HepG2 (cell line): ENCODE data around the gene NLRP6. TPM values are rescaled to one million over a fixed set of nuclear protein-coding genes. Genes with fewer than 3 reads are reported as not detected.

Experiments
- ELF1 ChIP-seq: sonication (generic); formaldehyde crosslinking; IDR thresholded peaks from 2 replicates; pipeline ENCODE4 v1.4.0; 2020; ENCODE audit warnings: missing genetic modification reagents
- GATAD1 ChIP-seq: IDR thresholded peaks from 2 replicates; pipeline ENCODE4 v1.6.1; 2016; ENCODE audit warnings: missing genetic modification reagents, missing compliant biosample characterization
- MNT ChIP-seq: fragments of 450-650 bp; IDR thresholded peaks from 2 replicates; pipeline ENCODE4 v1.6.1; 2016
- MTERF4 ChIP-seq: sonication (generic); formaldehyde crosslinking; IDR thresholded peaks from 2 replicates; pipeline ENCODE4 v1.8.0; 2023; ENCODE audit warnings: mild to moderate bottlenecking, missing genetic modification reagents
- MZF1 ChIP-seq: sonication (generic); formaldehyde crosslinking; IDR thresholded peaks from 2 replicates; pipeline ENCODE4 v1.8.1; 2023; ENCODE audit warnings: mild to moderate bottlenecking, missing genetic modification reagents, borderline replicate concordance
- NFIC ChIP-seq: IDR thresholded peaks from 2 replicates; pipeline ENCODE4 v1.6.1; 2012; ENCODE audit warnings: mild to moderate bottlenecking, low read length, inconsistent platforms
- NFKB2 ChIP-seq: sonication (generic); formaldehyde crosslinking; IDR thresholded peaks from 2 replicates; pipeline ENCODE4 v1.4.0; 2020; ENCODE audit warnings: missing genetic modification reagents, borderline replicate concordance
- NR2C2 ChIP-seq: sonication (generic); formaldehyde crosslinking; IDR thresholded peaks from 2 replicates; pipeline ENCODE4 v1.4.0; 2020; ENCODE audit warnings: missing genetic modification reagents, mild to moderate bottlenecking, moderate library complexity, borderline replicate concordance
- PREB ChIP-seq: sonication (generic); formaldehyde crosslinking; IDR thresholded peaks from 2 replicates; pipeline ENCODE4 v1.4.0; 2020; ENCODE audit warnings: missing genetic modification reagents
- RARA ChIP-seq: IDR thresholded peaks from 2 replicates; pipeline ENCODE4 v1.6.1; 2016; ENCODE audit warnings: missing genetic modification reagents, missing compliant biosample characterization
- SIX4 ChIP-seq: sonication (generic); formaldehyde crosslinking; IDR thresholded peaks from 2 replicates; pipeline ENCODE4 v1.4.0; 2020; ENCODE audit warnings: missing genetic modification reagents
- SP4 ChIP-seq: sonication (generic); formaldehyde crosslinking; IDR thresholded peaks from 2 replicates; pipeline ENCODE4 v1.8.1; 2023; ENCODE audit warnings: mild to moderate bottlenecking, missing genetic modification reagents
- SRSF9 ChIP-seq: fragments of 200-400 bp; formaldehyde crosslinking; IDR thresholded peaks from 2 replicates; pipeline ENCODE4 v1.6.1; 2018; ENCODE audit warnings: borderline replicate concordance, mild to moderate bottlenecking, low read depth, low read length; ENCODE audit not compliant: insufficient read depth, poor library complexity, severe bottlenecking
- ZBTB3 ChIP-seq: sonication (generic); formaldehyde crosslinking; IDR thresholded peaks from 2 replicates; pipeline ENCODE4 v1.4.0; 2020; ENCODE audit warnings: low read depth, mild to moderate bottlenecking, moderate library complexity, missing genetic modification reagents, borderline replicate concordance
- ZNF619 ChIP-seq: sonication (generic); formaldehyde crosslinking; IDR thresholded peaks from 2 replicates; pipeline ENCODE4 v1.4.0; 2020; ENCODE audit warnings: mild to moderate bottlenecking, missing genetic modification reagents
- ZNF749 ChIP-seq: sonication (generic); formaldehyde crosslinking; IDR thresholded peaks from 2 replicates; pipeline ENCODE4 v1.8.0; 2022; ENCODE audit warnings: mild to moderate bottlenecking, missing genetic modification reagents, moderate library complexity, borderline replicate concordance
- ZNF776 ChIP-seq: sonication (generic); formaldehyde crosslinking; IDR thresholded peaks from 2 replicates; pipeline ENCODE4 v1.4.0; 2020; ENCODE audit warnings: mild to moderate bottlenecking, missing genetic modification reagents
- polyA plus RNA-seq, 8 experiments: library from polyadenylated mRNA; depleted of rRNA in 3 of 8; stranded (reverse) in 7 of 8; unstranded in 1 of 8; fragments of >200 nt; fragmentation: Illumina TruSeq in 4 of 8; extraction: Trizol in 4 of 8; gene quantifications; 2 replicates each; pipeline versions ENCODE4 v1.2.1 to v1.2.3, GENCODE V29; 2011 to 2016; ENCODE audit warnings: low read depth in 4 of 8, missing spikeins in 1 of 8, mixed read lengths in 1 of 8; ENCODE audit not compliant: insufficient read depth in 1 of 8
- total RNA-seq, 5 experiments: library from RNA; depleted of rRNA; stranded (reverse); fragments of >200 nt; fragmentation: Illumina TruSeq; extraction: Trizol; gene quantifications; 2 replicates each; pipeline ENCODE4 v1.2.3, GENCODE V29; 2016; ENCODE audit warnings: low read depth in 1 of 5
- TF ChIP-seq, protein P1 (sequence below): sonication (generic); formaldehyde crosslinking; IDR thresholded peaks from 2 replicates; pipeline ENCODE4 v1.4.0; 2020; ENCODE audit warnings: missing genetic modification reagents
- TF ChIP-seq, protein P2 (sequence below), 2 experiments: IDR thresholded peaks; 2 replicates each; pipeline ENCODE4 v1.6.1; 2011 to 2012; ENCODE audit warnings: low read length in 2 of 2, borderline replicate concordance in 1 of 2, low read depth in 1 of 2, mild to moderate bottlenecking in 1 of 2, moderate library complexity in 1 of 2

Gene NLRP6
- total and polyA plus RNA-seq, 2 of the 13 experiments (the other 11 are each of a cell fraction or from before 2014, with no cell fraction given) = not detected

DNA sequence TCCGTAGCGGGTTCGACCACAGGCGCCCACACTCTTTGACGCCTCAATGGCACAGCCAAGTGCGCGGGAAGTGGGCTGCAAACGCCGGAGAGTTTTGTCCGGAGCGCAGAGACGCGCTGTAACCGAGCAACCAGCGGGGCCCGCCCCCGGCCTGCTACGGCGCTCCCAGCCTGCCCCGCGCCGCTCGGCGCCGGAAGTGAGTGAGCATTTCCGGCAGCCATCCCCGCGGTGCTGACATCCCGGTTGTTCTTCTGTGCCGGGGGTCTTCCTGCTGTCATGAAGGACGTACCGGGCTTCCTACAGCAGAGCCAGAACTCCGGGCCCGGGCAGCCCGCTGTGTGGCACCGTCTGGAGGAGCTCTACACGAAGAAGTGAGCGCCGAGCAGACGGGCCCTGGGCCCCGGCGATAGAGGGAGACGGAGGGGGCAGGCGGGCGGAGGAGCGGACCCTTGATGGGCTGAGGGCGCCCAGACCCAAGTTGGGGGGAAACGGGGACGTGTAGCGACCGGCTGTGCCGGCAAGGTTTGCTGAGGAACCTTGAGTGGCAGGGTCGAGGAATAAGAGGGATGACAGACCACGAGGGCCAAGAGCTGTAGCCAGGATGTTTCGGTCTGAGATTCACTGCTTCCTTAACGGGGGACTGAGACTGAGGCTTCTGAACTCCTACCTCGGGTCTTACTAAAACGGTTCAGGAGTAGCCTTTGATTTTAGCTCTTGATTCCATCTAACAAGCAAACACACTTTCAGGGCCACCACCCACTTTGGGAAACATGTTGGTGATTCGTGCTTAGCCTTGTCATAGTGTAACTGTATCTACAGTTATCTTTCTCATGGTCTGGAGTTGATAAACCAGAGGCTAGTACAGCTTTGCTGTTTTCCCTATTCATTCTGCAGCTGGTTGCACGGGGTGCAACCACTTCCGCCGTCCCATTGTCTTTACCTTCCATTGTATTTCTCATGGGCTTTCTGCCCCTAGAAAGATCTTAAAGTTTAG lies 41.1 kb upstream of the NLRP6 start, which contains the start of gene PSMD13 (continued):
- TF ChIP-seq PREB (no peak), ZNF619 (CRISPR knock-in tag) (peak; percentile 83), ZNF749 (CRISPR knock-in tag) (no peak), MNT (no peak), SP4 (CRISPR knock-in tag) (peak; percentile 77), SIX4 (CRISPR knock-in tag) (no peak), ELF1 (peak; percentile 76), ZNF776 (CRISPR knock-in tag) (no peak), NFIC (no peak), MZF1 (no peak), RARA (CRISPR knock-in tag) (no peak; the same call in 1 of the 2 replicates), ZBTB3 (CRISPR knock-in tag) (0 out of 2 replicates have a peak, but pooled peaks have one; percentile 22), GATAD1 (CRISPR knock-in tag) (peak; percentile 96), SRSF9 (no peak), NR2C2 (CRISPR knock-in tag) (peak; percentile 88), NFKB2 (CRISPR knock-in tag) (peak; percentile 76; the same call in 1 of the 2 replicates), MTERF4 (CRISPR knock-in tag) (no peak)
- TF ChIP-seq, protein P1, sequence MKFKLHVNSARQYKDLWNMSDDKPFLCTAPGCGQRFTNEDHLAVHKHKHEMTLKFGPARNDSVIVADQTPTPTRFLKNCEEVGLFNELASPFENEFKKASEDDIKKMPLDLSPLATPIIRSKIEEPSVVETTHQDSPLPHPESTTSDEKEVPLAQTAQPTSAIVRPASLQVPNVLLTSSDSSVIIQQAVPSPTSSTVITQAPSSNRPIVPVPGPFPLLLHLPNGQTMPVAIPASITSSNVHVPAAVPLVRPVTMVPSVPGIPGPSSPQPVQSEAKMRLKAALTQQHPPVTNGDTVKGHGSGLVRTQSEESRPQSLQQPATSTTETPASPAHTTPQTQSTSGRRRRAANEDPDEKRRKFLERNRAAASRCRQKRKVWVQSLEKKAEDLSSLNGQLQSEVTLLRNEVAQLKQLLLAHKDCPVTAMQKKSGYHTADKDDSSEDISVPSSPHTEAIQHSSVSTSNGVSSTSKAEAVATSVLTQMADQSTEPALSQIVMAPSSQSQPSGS = no peak
- TF ChIP-seq, protein P2, sequence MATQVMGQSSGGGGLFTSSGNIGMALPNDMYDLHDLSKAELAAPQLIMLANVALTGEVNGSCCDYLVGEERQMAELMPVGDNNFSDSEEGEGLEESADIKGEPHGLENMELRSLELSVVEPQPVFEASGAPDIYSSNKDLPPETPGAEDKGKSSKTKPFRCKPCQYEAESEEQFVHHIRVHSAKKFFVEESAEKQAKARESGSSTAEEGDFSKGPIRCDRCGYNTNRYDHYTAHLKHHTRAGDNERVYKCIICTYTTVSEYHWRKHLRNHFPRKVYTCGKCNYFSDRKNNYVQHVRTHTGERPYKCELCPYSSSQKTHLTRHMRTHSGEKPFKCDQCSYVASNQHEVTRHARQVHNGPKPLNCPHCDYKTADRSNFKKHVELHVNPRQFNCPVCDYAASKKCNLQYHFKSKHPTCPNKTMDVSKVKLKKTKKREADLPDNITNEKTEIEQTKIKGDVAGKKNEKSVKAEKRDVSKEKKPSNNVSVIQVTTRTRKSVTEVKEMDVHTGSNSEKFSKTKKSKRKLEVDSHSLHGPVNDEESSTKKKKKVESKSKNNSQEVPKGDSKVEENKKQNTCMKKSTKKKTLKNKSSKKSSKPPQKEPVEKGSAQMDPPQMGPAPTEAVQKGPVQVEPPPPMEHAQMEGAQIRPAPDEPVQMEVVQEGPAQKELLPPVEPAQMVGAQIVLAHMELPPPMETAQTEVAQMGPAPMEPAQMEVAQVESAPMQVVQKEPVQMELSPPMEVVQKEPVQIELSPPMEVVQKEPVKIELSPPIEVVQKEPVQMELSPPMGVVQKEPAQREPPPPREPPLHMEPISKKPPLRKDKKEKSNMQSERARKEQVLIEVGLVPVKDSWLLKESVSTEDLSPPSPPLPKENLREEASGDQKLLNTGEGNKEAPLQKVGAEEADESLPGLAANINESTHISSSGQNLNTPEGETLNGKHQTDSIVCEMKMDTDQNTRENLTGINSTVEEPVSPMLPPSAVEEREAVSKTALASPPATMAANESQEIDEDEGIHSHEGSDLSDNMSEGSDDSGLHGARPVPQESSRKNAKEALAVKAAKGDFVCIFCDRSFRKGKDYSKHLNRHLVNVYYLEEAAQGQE (IDR thresholded peaks at IDR 0.05; ENCODE audit: borderline replicate concordance in 1 of 2, low read depth in 1 of 2, low read length in 2 of 2) = no peak
